HG02610 (cell line): Measurements from ENCODE around the gene PBX2.
A peak's percentile ranks its signal among the peaks of the same experiment; 100 is the strongest.

Source experiments
- ATAC-seq: cut with Tn5 transposase; IDR thresholded peaks from one replicate; pipeline ENCODE4 v1.9.1; 2021; ENCODE audit warnings: mild to moderate bottlenecking, moderate library complexity; ENCODE audit not compliant: unreplicated experiment

The PBX2 gene

GRCh38 chr6:32175322-32175710 is 14.7 kb downstream of the PBX2 start:
- no peak for ATAC-seq

- no peak for ATAC-seq
Measured at GRCh38 chr6:32174416-32174815, 15.6 kb downstream of the PBX2 start.

GRCh38 chr6:32173051-32173727 is 16.8 kb downstream of the PBX2 start:
- no peak for ATAC-seq

- no peak for ATAC-seq
Measured at GRCh38 chr6:32171234-32171633, 18.8 kb downstream of the PBX2 start.

GRCh38 chr6:32170294-32170693 is 19.7 kb downstream of the PBX2 start:
- no peak for ATAC-seq

GRCh38 chr6:32168807-32169591 is 21.0 kb downstream of the PBX2 start:
- no peak for ATAC-seq

- ATAC-seq, result no peak
Measured at GRCh38 chr6:32168350-32168749, 21.7 kb downstream of the PBX2 start.

GRCh38 chr6:32167761-32168262 is 22.2 kb downstream of the PBX2 start:
- ATAC-seq, result no peak

GRCh38 chr6:32167154-32167760 is 22.7 kb downstream of the PBX2 start:
- no peak for ATAC-seq

GRCh38 chr6:32166411-32167061 is 23.5 kb downstream of the PBX2 start:
- ATAC-seq, result no peak

- no peak for ATAC-seq
Measured at GRCh38 chr6:32164295-32164694, 25.7 kb downstream of the PBX2 start, which contains the start of gene EGFL8. Gene EGFL8 (plus strand): TSS chr6:32164595. CDS start chr6:32166166, 1,571 bp downstream.

- no peak for ATAC-seq
Measured at GRCh38 chr6:32163559-32164258, 26.3 kb downstream of the PBX2 start.

- ATAC-seq, result no peak
Measured at GRCh38 chr6:32158052-32158451, 31.9 kb downstream of the PBX2 start.

- no peak for ATAC-seq
Measured at GRCh38 chr6:32156891-32157290, 33.1 kb downstream of the PBX2 start.

GRCh38 chr6:32154514-32155161 is 35.4 kb downstream of the PBX2 start:
- ATAC-seq, result peak; percentile 56

GRCh38 chr6:32153564-32154513 is 36.2 kb downstream of the PBX2 start, which contains the start of gene PPT2:
Gene PPT2 (plus strand): TSS chr6:32154141. CDS start chr6:32154595, 454 bp downstream.
- ATAC-seq, result peak; percentile 28

GRCh38 chr6:32152769-32153563 is 37.0 kb downstream of the PBX2 start:
- ATAC-seq, result no peak
